CD8-positive, alpha-beta memory T cell (primary cell): ENCODE measurements around the gene TRAK1. TPM values are rescaled to one million over a fixed set of nuclear protein-coding genes. Genes with fewer than 3 reads are reported as not detected.

Source experiments
- CTCF ChIA-PET: fragments of 350-600 bp; sonication (Branson Sonifier 250); formaldehyde crosslinking; loops from one replicate; lab custom pipeline; 2021; ENCODE audit warnings: antibody characterized with exemption; lab: Charles Lee
- POLR2A ChIA-PET: fragments of 350-600 bp; sonication (Branson Sonifier 250); formaldehyde crosslinking; loops from one replicate; lab custom pipeline; 2021; ENCODE audit warnings: antibody characterized with exemption; lab: Charles Lee
- DNase-seq, 5 donors: peaks; one replicate each; pipeline versions ENCODE4 v3.0.0 to v3.0.0-alpha.2; 2020 to 2022; ENCODE audit warnings: mixed read lengths in 1 of 5
- H3K27ac ChIP-seq: one replicate; pipeline ENCODE4 v1.7.0; 2013; ENCODE audit warnings: low read depth, mild to moderate bottlenecking, low read length, moderate library complexity
- H3K27me3 ChIP-seq: 2 replicates; pipeline ENCODE4 v1.7.0; 2013; ENCODE audit warnings: low read length, mild to moderate bottlenecking; ENCODE audit not compliant: insufficient read depth, poor library complexity, severe bottlenecking
- H3K36me3 ChIP-seq: 2 replicates; pipeline ENCODE4 v1.7.0; 2013; ENCODE audit warnings: mild to moderate bottlenecking, low read length, moderate library complexity; ENCODE audit not compliant: insufficient read depth
- H3K4me1 ChIP-seq: 2 replicates; pipeline ENCODE4 v1.7.0; 2013; ENCODE audit warnings: mild to moderate bottlenecking, low read length, moderate library complexity; ENCODE audit not compliant: insufficient read depth
- H3K4me3 ChIP-seq: 2 replicates; pipeline ENCODE4 v1.7.0; 2013; ENCODE audit warnings: mild to moderate bottlenecking, low read length
- H3K9me3 ChIP-seq: 2 replicates; pipeline ENCODE4 v1.7.0; 2013; ENCODE audit warnings: mild to moderate bottlenecking, low read length
- H3K27ac Mint-ChIP-seq, 8 donors: one replicate each; pipeline ENCODE4 v1.8.0; 2020 to 2021; ENCODE audit warnings: mixed read lengths in 8 of 8, mild to moderate bottlenecking in 6 of 8, inconsistent platforms in 3 of 8, moderate library complexity in 3 of 8
- H3K27me3 Mint-ChIP-seq, 2 donors: one replicate each; pipeline ENCODE4 v1.8.0; 2020 to 2021; ENCODE audit warnings: mixed read lengths in 2 of 2, mild to moderate bottlenecking in 1 of 2, moderate library complexity in 1 of 2
- H3K36me3 Mint-ChIP-seq, 3 donors: one replicate each; pipeline ENCODE4 v1.8.0; 2020 to 2021; ENCODE audit warnings: mixed read lengths in 3 of 3, inconsistent platforms in 1 of 3, mild to moderate bottlenecking in 1 of 3
- H3K4me1 Mint-ChIP-seq, 3 donors: one replicate each; pipeline ENCODE4 v1.8.0; 2020 to 2021; ENCODE audit warnings: mixed read lengths in 3 of 3, inconsistent platforms in 1 of 3, mild to moderate bottlenecking in 1 of 3
- H3K4me3 Mint-ChIP-seq, 7 donors: one replicate each; pipeline ENCODE4 v1.8.0; 2020 to 2021; ENCODE audit warnings: mixed read lengths in 7 of 7, mild to moderate bottlenecking in 6 of 7, moderate library complexity in 4 of 7, inconsistent platforms in 2 of 7
- H3K9me3 Mint-ChIP-seq, 5 donors: one replicate each; pipeline ENCODE4 v1.8.0; 2020 to 2022; ENCODE audit warnings: mixed read lengths in 5 of 5, mild to moderate bottlenecking in 3 of 5, moderate library complexity in 2 of 5, inconsistent platforms in 1 of 5
- polyA plus RNA-seq: library from polyadenylated mRNA; unstranded; fragments of 300-500 nt; fragmentation: Illumina TruSeq; gene quantifications from one replicate; pipeline ENCODE4 v1.2.3, GENCODE V29; 2021
- total RNA-seq, 2 experiments: library from RNA; stranded (reverse); gene quantifications; one replicate each; pipeline ENCODE4 v1.2.3, GENCODE V29; 2021

TRAK1 gene
- total and polyA plus RNA-seq, 3 experiments from 2014 or later = 10.4 to 20.0 (median 19.7) TPM

DNA sequence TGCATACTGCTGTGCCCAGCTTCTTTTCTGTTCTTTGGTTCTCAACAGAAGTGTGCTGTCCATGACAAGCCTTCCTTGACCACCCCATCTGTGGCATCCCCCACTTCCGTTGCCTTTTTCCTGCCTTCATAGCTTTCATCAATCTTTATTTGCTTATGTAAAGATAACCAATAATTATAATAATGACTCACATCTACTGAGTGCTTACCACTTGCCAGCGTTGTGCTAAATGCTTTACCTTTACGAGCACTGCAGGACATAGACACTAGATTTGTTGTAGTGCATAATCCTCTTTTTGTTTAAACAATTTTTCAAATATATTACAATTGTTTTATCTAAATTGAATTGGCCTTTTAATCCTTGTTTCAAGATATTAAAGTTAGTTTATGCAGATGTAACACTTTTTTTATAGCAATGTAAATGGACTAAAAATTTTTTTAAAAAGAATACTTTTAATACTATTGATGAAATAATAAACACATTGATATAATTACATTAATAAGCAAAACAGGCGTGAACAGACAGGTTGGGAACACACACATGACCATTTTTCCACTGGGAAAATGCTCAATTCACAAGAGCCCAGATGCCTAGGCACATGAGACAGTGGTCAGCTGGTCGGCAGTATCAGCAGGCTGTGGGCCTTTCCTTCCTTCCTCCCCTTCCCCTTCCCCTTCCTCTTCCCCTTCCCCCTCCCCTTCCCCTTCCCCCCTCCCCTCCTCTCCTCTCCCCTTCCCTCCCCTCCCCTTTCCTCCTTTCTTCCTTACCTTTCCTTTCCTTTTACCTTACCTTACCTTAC lies 42.5 kb downstream of the TRAK1 start:
- peaks cover 0 to 11% (median 10%) of the 10 kb centered on the region in 3 donors for H3K4me1 Mint-ChIP-seq
- H3K9me3 ChIP-seq = no peaks in the 10 kb centered on the region
- H3K4me3 Mint-ChIP-seq = no peak overlapping the region
- no peaks in the 10 kb centered on the region for H3K27me3 ChIP-seq
- no peaks in the 10 kb centered on the region for H3K27me3 Mint-ChIP-seq
- peaks cover 0 to 25% (median 10%) of the 10 kb centered on the region in 3 donors for H3K36me3 Mint-ChIP-seq
- CTCF ChIA-PET = interaction anchor here (1.6 kb wide), 1 partner anchor 57 kb away, joined by 5 read pairs; no protein-coding TSS in a partner anchor
- H3K9me3 Mint-ChIP-seq = no peaks in the 10 kb centered on the region
- no peak overlapping the region for H3K27ac ChIP-seq
- no peak for DNase-seq
- POLR2A ChIA-PET = no interaction called here
- no peak overlapping the region for H3K27ac Mint-ChIP-seq
- H3K4me1 ChIP-seq = no peaks in the 10 kb centered on the region
- no peak overlapping the region for H3K4me3 ChIP-seq
- no peaks in the 10 kb centered on the region for H3K36me3 ChIP-seq

DNA sequence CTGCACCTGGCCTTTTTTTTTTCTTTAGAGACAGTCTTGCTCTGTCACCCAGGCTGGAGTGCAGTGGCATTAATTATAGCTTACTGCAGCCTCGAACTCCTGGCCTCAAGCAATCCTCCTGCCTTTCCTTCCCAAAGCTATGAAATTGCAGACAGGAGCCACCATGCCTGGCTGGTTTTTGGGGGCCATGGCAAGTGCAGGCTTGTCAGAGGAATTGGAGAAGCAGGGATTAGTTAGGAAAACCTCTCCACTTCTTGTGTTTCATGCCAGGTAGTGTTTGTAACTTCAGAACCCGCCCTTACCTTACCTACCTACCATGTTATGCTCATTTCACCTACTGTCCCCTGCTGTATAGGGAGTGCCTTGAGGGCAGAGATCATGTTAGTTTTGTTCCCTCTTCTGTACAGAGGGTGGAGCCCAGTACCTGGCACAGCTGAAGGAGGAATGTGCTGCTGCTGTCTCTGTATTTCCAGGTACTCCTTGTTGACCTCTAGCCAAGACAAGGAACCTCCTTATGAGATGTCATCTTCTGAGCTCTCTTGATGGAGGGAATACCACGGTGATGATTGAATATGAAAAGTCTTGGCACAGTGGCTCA lies 43.8 kb downstream of the TRAK1 start:
- no peak for DNase-seq
- Histone ChIP-seq H3K27ac (no peak overlapping the region), H3K27me3 (no peaks in the 10 kb centered on the region), H3K9me3 (no peaks in the 10 kb centered on the region), H3K4me3 (no peak overlapping the region), H3K36me3 (no peaks in the 10 kb centered on the region), H3K4me1 (no peaks in the 10 kb centered on the region)
- Mint-ChIP-seq H3K4me3 (no peak overlapping the region), H3K4me1 (peaks cover 0 to 11% (median 10%) of the 10 kb centered on the region in 3 donors), H3K27ac (peak overlapping the region in 2 of 8 donors; percentile 14 to 55), H3K9me3 (no peaks in the 10 kb centered on the region), H3K27me3 (no peaks in the 10 kb centered on the region), H3K36me3 (peaks cover 0 to 27% (median 6%) of the 10 kb centered on the region in 3 donors)
- ChIA-PET POLR2A (no interaction called here), CTCF (interaction anchor here (1.6 kb wide), 1 partner anchor 56 kb away, joined by 5 read pairs; no protein-coding TSS in a partner anchor)

DNA sequence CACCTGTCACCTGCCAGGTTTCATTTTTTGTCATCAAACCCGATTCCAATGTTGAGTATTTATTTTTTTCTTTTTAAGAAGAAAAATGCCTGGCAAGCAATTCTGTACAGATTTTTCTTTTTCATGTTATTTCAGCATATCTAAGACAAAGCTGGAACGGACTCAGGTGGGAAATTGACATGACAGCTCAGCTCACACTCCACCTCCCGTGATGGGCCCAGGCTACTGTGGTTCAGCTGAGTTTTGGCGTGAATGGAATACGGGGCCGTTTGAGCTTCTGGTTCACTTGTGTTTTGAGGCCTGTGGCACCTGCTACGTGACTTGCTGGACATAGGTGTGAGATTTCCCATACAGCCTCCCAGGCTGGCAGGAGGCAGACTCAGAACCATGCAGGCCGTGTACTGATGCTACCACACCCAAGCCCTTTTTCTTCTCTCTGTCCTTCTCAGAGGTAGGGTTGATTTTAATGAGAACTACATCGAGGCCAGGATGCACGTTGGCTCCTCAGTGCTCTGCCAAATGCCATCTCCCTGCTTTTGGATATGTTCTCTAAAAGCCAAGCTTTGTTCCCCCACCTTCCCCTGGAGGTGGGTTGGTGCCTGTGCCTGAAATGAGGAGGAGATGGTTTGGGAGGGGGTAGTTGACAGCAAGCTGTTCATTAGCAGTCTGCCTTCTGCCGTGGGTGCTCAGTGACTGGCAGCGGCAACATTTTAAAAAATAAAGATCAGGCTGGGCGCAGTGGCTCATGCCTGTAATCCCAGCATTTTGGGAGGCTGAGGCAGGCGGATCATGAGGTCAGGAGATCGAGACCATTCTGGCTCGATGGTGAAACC lies 48.7 kb downstream of the TRAK1 start:
- Histone ChIP-seq H3K4me1 (no peaks in the 10 kb centered on the region), H3K27me3 (no peaks in the 10 kb centered on the region), H3K27ac (no peak overlapping the region), H3K4me3 (no peak overlapping the region), H3K9me3 (no peaks in the 10 kb centered on the region), H3K36me3 (no peaks in the 10 kb centered on the region)
- no peak overlapping the region for H3K27ac Mint-ChIP-seq
- H3K9me3 Mint-ChIP-seq = no peaks in the 10 kb centered on the region
- no peak overlapping the region for H3K4me3 Mint-ChIP-seq
- DNase-seq = no peak
- H3K36me3 Mint-ChIP-seq = peaks cover 0 to 21% (median 10%) of the 10 kb centered on the region in 3 donors
- no peaks in the 10 kb centered on the region for H3K27me3 Mint-ChIP-seq
- ChIA-PET CTCF (no interaction called here), POLR2A (no interaction called here)
- H3K4me1 Mint-ChIP-seq = peaks cover 6 to 28% (median 19%) of the 10 kb centered on the region in 3 donors

DNA sequence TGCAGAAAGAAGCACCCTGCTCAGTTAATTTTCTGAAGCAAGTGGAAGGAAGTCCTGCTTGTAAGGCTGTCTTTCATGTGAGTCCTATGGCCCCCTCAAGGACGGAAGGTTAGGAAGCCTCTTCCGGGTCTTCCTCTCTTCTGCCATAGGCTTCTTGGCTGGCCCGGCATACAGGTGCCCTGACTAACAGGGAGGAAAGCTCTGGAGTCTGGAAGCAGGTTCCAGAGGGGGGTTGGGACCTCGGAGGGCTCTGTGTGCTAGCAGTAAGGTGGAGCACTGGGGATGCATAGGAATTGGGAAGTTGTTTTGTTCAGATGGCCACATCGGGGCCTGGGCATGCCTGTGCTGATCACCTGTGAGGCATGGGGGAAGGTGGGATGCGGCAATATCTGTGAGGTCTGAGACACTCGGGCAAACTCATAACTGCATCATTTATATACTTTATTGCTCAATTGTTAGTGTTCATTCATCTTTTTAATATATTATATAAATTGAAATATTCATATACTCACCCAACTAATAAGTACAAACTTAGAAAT lies 49.6 kb downstream of the TRAK1 start:
- no peak overlapping the region for H3K27ac Mint-ChIP-seq
- no peak overlapping the region for H3K4me3 Mint-ChIP-seq
- ChIA-PET POLR2A (no interaction called here), CTCF (no interaction called here)
- H3K4me1 Mint-ChIP-seq = peaks cover 6 to 24% (median 17%) of the 10 kb centered on the region in 3 donors
- Histone ChIP-seq H3K9me3 (no peaks in the 10 kb centered on the region), H3K4me1 (no peaks in the 10 kb centered on the region), H3K4me3 (no peak overlapping the region), H3K27me3 (no peaks in the 10 kb centered on the region), H3K36me3 (no peaks in the 10 kb centered on the region), H3K27ac (no peak overlapping the region)
- DNase-seq = no peak
- H3K9me3 Mint-ChIP-seq = no peaks in the 10 kb centered on the region
- H3K27me3 Mint-ChIP-seq = no peaks in the 10 kb centered on the region
- H3K36me3 Mint-ChIP-seq = peaks cover 0 to 17% (median 7%) of the 10 kb centered on the region in 3 donors

DNA sequence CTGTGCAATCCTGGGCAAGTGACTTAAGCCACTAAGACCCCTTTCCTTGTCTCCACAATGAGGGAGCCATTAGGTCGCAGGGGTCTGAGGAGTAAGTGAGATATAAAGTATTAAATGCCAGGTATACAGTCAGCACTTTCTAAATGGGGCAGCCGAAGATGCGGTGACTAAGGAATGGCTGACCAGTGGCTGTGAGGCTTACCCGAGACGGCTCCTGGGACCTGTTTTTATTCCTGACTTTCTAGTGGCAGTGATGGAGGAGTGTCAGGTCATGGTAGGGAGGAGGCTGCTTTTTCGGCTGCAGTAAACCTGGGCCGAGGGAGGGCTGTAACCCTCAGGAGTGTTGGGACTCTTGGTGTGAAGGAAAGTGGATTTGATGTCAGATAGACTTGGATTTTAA lies 52.3 kb downstream of the TRAK1 start:
- Histone ChIP-seq H3K36me3 (no peaks in the 10 kb centered on the region), H3K9me3 (no peaks in the 10 kb centered on the region), H3K4me1 (peaks cover 2% of the 10 kb centered on the region), H3K27ac (no peak overlapping the region), H3K4me3 (no peak overlapping the region), H3K27me3 (no peaks in the 10 kb centered on the region)
- Mint-ChIP-seq H3K9me3 (no peaks in the 10 kb centered on the region), H3K36me3 (peaks cover 0 to 17% (median 6%) of the 10 kb centered on the region in 3 donors), H3K27ac (peak overlapping the region in 1 of 8 donors; percentile 81), H3K4me1 (peaks cover 19 to 46% (median 41%) of the 10 kb centered on the region in 3 donors), H3K4me3 (no peak overlapping the region), H3K27me3 (no peaks in the 10 kb centered on the region)
- DNase-seq = no peak
- POLR2A ChIA-PET = no interaction called here
- CTCF ChIA-PET = no interaction called here

DNA sequence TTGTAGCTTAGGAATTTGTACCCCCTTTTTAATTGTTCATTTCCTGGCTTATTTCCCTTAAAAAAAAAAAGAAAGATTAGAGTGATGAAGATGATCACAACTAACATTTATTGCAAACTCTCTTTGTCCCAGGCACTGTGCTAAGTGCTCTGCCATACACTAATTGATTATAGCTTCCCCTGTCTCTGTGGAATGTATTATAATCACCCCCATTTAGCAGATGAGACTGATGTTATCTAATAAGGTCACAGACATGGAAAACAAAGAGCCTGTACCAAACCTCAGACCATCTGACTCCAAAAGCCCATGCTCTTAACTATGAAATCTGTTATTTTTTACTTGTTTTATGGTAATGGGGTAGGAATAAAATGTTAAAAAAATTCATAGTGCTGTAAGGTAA lies 53.1 kb downstream of the TRAK1 start:
- CTCF ChIA-PET = no interaction called here
- no peak for DNase-seq
- Mint-ChIP-seq H3K9me3 (no peaks in the 10 kb centered on the region), H3K36me3 (peaks cover 0 to 14% (median 6%) of the 10 kb centered on the region in 3 donors), H3K4me1 (peaks cover 23 to 51% (median 49%) of the 10 kb centered on the region in 3 donors), H3K27me3 (no peaks in the 10 kb centered on the region), H3K4me3 (no peak overlapping the region), H3K27ac (peak overlapping the region in 1 of 8 donors; percentile 36)
- POLR2A ChIA-PET = no interaction called here
- Histone ChIP-seq H3K4me3 (no peak overlapping the region), H3K4me1 (peaks cover 4% of the 10 kb centered on the region), H3K9me3 (no peaks in the 10 kb centered on the region), H3K27ac (no peak overlapping the region), H3K36me3 (no peaks in the 10 kb centered on the region), H3K27me3 (no peaks in the 10 kb centered on the region)

DNA sequence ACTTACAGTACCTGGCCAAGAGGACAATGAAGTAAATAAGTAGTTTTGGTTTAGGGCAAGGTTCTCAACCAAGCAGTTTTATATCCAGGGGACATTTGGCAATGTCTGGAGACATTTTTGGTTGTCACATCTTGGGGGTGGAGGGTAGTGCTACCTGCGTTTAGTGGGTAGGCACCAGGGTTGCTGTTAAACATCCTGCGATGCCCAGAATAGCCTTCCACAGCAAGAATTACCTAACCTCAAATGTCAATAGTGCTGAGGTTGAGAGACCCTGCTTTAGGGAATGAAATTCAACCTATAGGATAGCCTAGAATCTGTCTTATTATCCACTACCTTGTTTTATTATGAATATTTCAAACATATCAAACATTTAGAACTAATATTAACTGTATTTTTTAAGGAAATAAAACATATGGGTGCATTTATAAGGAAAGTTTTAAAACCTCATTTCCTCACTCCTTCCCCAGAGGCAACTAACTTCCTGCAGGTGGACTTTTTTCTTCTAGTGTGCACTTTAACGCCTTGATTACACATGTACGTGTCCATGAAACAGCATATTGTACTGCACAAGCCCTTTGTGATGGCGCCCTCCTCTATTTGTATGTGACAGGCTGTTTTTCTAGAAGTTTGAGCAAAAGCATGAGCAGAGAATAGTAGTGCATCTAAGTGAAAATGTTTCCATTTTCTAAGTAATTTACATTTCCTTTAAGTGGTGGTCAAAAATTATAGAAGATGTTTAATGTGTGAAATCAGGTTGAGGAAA lies 57.1 kb downstream of the TRAK1 start:
- Histone ChIP-seq H3K9me3 (no peaks in the 10 kb centered on the region), H3K27me3 (no peaks in the 10 kb centered on the region), H3K36me3 (no peaks in the 10 kb centered on the region), H3K4me1 (peaks cover 4% of the 10 kb centered on the region), H3K4me3 (no peak overlapping the region), H3K27ac (no peak overlapping the region)
- no peak for DNase-seq
- CTCF ChIA-PET = no interaction called here
- Mint-ChIP-seq H3K36me3 (peaks cover 0 to 6% (median 2%) of the 10 kb centered on the region in 3 donors), H3K4me1 (peaks cover 27 to 53% (median 51%) of the 10 kb centered on the region in 3 donors), H3K9me3 (no peaks in the 10 kb centered on the region), H3K4me3 (peak overlapping the region in 1 of 7 donors; percentile 11), H3K27ac (peak overlapping the region in 3 of 8 donors; percentile 21 to 43 (median 38)), H3K27me3 (no peaks in the 10 kb centered on the region)
- POLR2A ChIA-PET = no interaction called here
